Left colon (tissue), 2 donors: ENCODE measurements around the gene PLRG1. TPM values are rescaled to one million over a fixed set of nuclear protein-coding genes. Genes with fewer than 3 reads are reported as not detected.
"Not testable (repeated sequence)": the region's sequence is repeated elsewhere in the genome, so short reads cannot be mapped to it uniquely, and the experiment has no call there.

Source experiments
- ATAC-seq: fragments of 200-7000 bp; cut with Tn5 transposase; one replicate; pipeline ENCODE4 v1.9.1; 2020; ENCODE audit warnings: mild to moderate bottlenecking, moderate library complexity
- DNase-seq, 2 donors: peaks; one replicate each; pipeline ENCODE4 v3.0.0-alpha.2; 2020
- intact Hi-C, 2 donors: fragments of 100-400 bp; cut with DNase I in 1 of 2; cut with micrococcal nuclease in 1 of 2; formaldehyde crosslinking; loops; one replicate each; pipeline versions ENCODE4 v1.11.2 to v1.14.0; 2022; cut with DNase I, micrococcal nuclease
- long read RNA-seq: library from polyadenylated mRNA; unstranded; transcript quantifications from one replicate; pipeline ENCODE4 v2.0.0, GENCODE V29; 2021
- total RNA-seq, 2 donors: library from RNA; stranded (reverse); fragmentation: NEBNext Ultra II Directional; extraction: Animal tissue kit (Norgen Biotek cat#: 25700); gene quantifications; one replicate each; pipeline ENCODE4 v1.2.1, GENCODE V29; 2021
- donor health status: DM: no; HTN: no; CAD: no.
- donor health status: DM: yes; HTN: yes; CAD: no.

Gene PLRG1
- 10 to 100 TPM; 57.4 to 57.9 TPM for total RNA-seq
- long read RNA-seq, transcript PLRG1-202 (15 exons, 3,351 nt), result major isoform, 64 of 81 reads
- long read RNA-seq, partial matches to known transcripts, result 5 of 81 reads
- long read RNA-seq, other reads (novel, unspliced or antisense), result 10 of 81 reads

- intact Hi-C loops, result loop anchor here (5.0 to 10.0 kb wide), 3 partner anchors 67 to 225 kb away; no protein-coding TSS in a partner anchor
- ATAC-seq (peak; percentile 100), DNase-seq (peak; percentile 95 to 99)
Measured at GRCh38 chr4:154549894-154550790, at the start of gene PLRG1. TSS of gene PLRG1 (minus strand) at chr4:154550400. CDS start at chr4:154550308, 92 bp downstream.

DNA sequence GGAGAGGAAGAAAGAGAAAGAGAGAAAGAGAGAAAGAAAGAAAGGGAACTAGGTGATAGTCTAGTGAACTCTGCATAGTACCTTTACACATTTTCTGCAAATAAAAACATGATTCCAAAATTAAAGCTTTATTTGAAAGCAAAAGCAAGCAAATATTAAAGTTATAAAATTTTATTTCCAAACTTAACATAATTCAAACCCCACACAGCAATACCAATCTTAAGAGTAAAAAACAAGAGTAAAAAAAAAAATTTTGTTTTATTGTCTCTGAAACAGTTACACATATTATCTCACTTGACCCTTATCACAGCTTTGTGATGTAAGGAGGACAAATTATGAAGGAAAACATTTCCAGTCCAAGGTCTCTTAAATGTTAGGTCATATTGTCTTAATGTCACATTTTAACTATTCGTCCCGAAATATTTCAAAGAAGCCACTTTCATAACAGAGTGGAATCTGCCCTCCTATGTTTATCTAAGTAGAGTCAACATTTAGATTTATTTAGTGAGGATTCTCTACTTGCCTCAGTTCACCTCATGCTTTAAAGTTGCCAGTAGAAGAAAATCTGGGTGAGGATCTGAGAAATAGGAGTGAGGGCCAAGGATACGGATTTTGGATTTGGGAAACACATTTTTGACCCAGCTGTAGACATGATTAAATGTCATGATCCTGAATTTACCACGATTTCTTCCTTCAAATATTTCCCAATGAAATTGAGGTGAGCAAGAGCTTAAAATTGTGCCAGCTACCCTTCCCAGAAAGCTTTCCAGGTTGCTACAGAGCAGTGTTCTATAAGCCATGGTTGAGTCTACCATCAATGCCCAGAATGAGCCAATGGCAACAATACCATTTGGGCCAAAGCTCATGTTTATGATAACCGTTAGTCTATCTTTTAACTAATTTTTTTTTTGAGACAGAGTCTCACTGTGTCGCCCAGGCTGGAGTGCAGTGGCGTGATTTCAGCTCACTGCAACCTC is 47.9 kb upstream of the PLRG1 start:
- ATAC-seq (no peak), DNase-seq (no peak)
- intact Hi-C loops, result no loop called here

GRCh38 chr4:154597281-154597680 is 47.1 kb upstream of the PLRG1 start:
- intact Hi-C loops, ATAC-seq, DNase-seq: not testable (repeated sequence)

- intact Hi-C loops, result no loop called here
- ATAC-seq (no peak), DNase-seq (no peak)
Measured at GRCh38 chr4:154595807-154596206, 45.6 kb upstream of the PLRG1 start.

- intact Hi-C loops, DNase-seq, ATAC-seq: not testable (repeated sequence)
Measured at GRCh38 chr4:154594343-154594742, 44.1 kb upstream of the PLRG1 start.

DNA sequence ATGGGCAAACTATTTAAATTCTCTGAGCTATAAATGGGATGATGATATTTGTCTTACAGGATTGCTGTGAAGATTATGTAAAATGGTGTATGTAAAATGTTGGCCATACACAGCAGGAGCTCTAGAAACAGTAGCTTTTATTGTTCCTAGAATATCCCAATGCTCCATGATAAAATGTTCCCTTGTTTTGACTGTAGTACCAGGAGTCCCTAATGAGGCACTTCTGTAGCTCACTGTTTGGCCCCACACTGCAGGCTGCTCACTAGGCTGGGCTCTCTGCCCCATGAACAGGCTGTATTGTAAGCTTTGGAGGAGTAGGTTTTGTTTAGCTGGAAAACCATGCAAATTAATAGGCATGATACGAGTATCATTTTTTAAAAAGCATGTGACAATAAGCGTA is 43.7 kb upstream of the PLRG1 start:
- DNase-seq (no peak), ATAC-seq (no peak)
- intact Hi-C loops, result no loop called here

DNA sequence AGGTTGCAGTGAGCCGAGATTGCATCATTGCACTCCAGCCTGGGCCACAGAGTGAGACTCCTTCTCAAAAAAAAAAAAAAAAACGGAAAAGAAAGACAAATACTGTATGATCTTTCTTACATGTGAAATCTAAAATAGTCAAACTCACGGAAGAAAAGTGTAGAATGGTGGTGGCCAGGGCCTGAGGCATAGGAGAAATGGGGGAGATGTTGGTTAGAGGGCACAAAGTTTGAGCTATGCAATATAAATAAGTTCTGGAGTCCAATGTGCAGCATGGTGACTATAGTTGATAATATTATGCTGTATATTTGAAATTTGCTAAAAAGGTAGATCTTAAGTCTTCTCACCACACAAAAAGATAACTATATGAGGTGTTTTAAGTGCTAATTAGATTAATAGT is 41.7 kb upstream of the PLRG1 start:
- intact Hi-C loops, result no loop called here
- ATAC-seq (no peak), DNase-seq (no peak)

DNA sequence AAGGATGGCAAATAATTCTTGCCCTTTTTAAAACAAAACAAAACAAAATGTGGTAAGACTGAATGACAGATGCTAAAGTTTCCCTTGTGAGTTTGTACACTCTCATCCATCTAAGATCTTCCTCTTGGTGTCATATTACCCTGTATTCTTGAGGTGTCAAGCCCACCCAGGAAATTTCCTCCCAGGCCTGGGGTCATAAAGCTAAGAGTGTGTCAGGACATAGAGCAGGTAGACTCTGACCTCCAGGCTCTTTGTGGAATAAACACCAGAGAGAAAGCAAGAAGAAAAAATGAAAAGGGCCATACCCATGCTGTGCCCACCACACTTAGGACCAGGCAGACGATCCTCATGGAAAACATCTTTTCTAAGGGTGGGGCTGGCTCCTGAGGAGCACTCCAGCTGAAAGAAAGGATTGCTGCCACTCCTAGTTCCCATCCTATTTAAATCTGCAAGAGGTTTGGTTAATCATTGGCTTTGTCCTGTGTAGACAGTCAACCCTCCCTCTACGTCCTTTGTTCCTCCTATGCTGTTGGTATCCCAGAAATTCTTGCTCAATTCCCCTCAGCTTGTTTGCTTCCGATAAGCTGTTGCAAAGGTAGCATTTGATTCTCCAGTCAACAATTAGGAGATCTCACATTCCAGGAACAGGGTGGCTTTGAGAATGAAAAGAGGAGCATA is 40.3 kb upstream of the PLRG1 start, which contains the start of gene FGA:
TSS of gene FGA (minus strand) at position 414 of the 678 bp plus-strand sequence. CDS start at position 359, 55 bp downstream.
- intact Hi-C loops, result no loop called here
- ATAC-seq, result peak; percentile 100
- DNase-seq, result peak; percentile 6 to 28

DNA sequence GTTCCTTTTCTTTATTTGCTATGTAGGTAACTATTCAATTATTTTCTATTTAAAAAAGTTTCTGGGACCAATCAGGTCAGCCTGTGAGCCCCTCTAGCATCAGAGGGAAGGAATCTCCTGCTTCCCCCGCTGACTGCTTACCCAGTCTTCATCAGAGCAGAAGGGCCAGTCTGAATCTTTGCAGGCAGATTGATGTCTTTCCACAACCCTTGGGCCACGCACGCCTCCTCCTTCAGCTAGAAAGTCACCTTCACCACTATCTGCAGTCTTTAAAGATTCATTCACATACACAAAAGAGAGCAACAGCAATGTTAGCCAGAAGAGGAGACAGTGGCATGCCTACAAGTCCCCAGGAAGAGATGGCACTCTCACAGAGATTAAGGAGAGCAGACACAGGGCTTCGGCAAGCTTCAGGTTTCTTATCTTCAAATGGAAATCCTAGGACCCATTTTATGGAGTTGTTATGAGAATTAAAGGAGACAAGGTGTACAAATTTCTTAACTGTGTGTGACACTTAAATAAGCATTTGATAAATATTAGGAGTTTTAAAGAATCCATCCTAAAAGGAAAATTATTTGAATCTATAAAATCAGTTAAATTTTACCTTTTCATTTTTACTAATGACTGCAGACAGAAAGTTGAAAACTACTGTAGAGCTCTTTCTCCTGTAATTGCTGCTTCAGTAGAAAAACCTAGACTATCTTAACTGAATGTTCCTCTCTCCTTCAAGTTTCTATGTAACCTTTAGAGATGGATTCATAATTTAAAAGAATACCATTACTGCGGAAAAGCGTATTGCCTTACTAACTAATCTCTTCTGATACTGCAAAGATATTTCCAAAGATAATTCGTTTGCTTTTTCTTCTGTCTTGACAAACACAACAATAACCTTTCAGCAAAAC is 39.3 kb upstream of the PLRG1 start:
- intact Hi-C loops, result no loop called here
- DNase-seq (no peak), ATAC-seq (no peak)

DNA sequence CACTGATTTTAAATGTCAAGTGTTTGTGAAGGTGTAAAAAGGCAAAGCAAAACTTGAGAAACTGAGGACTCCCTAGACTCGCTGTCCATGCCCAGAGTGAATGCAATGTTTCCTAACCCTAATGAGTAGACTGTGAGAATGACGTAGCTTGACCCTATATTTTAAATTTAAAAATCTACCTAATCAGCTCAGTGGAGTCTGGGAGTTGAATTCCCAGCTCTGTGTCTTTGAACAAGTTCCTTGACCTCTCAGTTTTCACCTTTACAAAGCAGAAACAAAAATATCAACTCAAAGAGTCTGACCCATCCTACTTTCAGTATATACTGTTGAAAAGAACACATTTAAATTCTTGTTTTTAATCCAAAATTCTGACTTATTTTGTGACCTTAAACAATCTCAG is 38.0 kb upstream of the PLRG1 start:
- intact Hi-C loops, result no loop called here
- DNase-seq (no peak), ATAC-seq (no peak)

GRCh38 chr4:154586296-154587033 is 36.3 kb upstream of the PLRG1 start:
- DNase-seq, result no peak
- no peak for ATAC-seq
- intact Hi-C loops, result no loop called here

- ATAC-seq (no peak), DNase-seq (no peak)
- intact Hi-C loops, result no loop called here
Measured at GRCh38 chr4:154585369-154586018, 35.3 kb upstream of the PLRG1 start.

GRCh38 chr4:154584259-154584658 is 34.1 kb upstream of the PLRG1 start:
- DNase-seq (no peak), ATAC-seq (no peak)
- intact Hi-C loops, result no loop called here

GRCh38 chr4:154583677-154584076 is 33.5 kb upstream of the PLRG1 start:
- ATAC-seq (no peak), DNase-seq (no peak)
- intact Hi-C loops, result no loop called here

- intact Hi-C loops, result no loop called here
- DNase-seq, result no peak
- no peak for ATAC-seq
Measured at GRCh38 chr4:154583230-154583629, 33.0 kb upstream of the PLRG1 start.

- ATAC-seq (no peak), DNase-seq (no peak)
- intact Hi-C loops, result no loop called here
Measured at GRCh38 chr4:154582723-154583122, 32.5 kb upstream of the PLRG1 start.
